ENCODE data around the gene CYP1A1.

Gene CYP1A1, protein sequence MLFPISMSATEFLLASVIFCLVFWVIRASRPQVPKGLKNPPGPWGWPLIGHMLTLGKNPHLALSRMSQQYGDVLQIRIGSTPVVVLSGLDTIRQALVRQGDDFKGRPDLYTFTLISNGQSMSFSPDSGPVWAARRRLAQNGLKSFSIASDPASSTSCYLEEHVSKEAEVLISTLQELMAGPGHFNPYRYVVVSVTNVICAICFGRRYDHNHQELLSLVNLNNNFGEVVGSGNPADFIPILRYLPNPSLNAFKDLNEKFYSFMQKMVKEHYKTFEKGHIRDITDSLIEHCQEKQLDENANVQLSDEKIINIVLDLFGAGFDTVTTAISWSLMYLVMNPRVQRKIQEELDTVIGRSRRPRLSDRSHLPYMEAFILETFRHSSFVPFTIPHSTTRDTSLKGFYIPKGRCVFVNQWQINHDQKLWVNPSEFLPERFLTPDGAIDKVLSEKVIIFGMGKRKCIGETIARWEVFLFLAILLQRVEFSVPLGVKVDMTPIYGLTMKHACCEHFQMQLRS

DNA sequence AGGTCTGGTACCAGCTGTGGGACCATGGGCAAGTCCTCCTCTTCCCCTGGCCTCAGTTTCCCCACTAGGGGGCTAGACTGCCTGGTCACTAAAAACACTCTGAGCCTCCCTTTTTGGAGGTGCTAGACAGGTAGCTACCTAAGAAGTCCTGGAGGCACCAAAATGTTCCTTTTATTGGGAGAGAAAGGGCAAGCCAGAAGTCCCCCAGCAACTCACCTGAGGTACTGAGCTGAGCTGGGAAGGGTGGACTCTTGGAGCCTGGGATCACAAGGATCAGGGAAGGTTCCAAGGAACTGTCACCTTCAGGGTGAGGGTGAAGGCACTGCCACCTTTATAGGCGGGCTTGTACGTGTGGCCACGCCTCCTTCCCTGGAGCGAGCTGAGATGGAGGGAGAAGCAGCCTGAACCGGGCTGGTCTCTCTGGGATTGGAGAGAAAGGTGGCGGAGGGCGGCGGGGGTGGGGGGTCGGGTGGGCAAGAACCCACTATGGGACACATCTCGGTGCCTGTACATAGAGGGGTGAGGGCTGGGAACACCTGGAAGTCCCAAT is at the start of gene CYP1A1:
Gene CYP1A1 (minus strand): TSS at position 304 of the 550 bp plus-strand sequence. CDS start 2,431 bp downstream, outside the sequence.
- DNase-seq (ENCODE audit: low read depth): no peak

DNA sequence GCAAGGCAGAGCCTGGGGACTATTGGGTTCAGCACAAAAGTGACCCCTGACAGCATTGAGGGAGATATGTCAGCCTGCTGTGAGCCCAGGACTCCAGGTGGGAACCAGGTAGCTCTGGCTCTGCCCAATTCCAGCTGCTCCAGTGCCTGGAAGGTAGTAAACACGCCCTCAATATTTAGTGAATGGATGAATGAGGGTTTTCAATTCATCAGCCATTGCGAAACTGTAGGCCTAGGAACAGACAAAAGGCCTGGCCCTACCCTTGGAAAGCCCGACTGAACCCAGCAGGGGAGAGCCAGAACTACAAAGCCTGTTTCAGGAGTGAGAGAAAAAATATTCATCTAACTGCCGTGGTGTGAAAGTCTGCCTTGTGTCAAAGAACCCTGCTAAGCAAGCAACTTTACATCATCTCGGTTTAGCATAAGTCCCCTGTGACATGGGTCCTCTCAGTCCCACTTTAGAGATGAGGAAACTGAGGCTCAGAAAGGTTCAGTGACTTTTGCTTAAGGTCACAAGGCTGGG is 48.5 kb upstream of the CYP1A1 start:
- no peak for DNase-seq (ENCODE audit: low read depth)

DNA sequence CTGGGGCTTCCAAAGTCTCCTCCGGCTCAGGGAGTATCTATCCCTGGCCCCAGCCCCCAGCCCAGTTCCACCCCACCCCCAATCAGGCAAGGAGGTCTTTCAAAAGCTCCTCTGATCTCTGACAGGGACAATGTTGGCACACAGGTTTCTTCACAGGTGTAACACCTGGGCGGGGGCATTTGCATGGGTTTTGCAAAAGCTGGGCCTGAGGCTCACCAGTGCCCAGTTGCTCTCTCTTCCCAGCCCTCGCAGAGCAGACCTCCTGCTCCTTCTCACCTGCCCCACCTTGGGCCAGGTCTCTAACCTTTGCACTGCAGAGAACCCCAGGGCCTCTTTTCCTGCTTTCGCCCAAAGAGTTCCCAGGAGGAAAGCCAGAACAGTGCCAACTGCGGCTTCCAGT is 48.0 kb upstream of the CYP1A1 start:
- DNase-seq (ENCODE audit: low read depth): no peak

DNA sequence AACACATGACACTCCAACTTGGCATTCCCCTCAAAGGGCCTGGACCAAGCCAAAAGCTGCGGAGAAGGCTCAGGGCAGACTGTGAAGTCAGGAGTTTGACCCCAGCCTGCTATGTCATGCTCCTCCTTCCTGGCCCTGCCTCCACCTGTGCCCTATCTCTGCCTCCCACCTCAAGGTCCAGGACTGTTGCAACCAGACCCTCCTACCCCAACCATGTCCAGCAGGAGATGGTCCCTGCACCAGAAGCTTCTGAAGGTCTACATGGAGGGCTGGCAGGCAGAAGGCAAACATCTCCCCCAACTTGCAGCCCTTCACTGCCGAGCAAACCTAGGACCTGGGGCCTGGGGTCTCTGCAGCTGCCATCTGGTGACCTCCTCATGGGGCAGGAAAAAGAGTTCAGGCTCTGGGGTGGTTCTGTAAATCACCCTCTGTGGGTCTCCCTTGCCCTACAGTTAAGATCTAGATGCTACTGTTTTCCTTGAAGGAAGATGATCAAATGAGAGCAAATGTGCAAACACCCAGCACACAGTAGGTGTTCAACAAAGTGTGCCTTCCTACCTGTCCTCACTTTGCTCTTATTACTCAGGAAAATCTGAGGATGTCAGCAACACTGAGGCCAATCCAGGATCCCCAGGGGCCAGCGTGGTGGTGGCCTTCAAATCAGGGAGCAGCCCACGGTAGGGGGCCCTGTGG is 45.0 kb upstream of the CYP1A1 start:
- DNase-seq (ENCODE audit: low read depth): no peak

DNA sequence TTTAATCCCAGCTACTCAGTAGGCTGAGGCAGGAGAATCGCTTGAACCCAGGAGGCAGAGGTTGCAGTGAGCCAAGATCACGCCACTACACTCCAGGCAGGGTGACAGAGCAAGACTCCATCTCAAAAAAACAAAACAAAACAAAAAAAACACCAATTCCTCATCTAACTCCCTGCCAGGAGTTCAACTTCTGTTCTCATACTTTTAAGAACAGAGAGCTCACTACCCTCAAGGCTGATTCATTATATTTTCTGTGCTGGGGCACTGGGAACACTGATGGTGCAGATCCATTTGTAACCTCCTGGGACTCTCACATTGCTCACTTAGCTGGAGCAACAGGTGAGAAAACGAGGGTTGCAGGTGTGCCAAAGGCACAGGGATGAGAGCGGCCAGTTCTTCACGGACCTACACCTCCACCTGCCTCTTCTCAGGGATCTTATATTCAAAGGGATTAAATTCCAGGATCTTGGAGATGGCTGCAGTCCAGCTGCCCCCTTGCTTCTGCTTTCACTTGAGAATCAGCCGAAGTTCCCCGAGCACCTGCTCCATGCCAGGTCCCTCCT is 44.2 kb upstream of the CYP1A1 start:
- DNase-seq (ENCODE audit: low read depth): no peak

DNA sequence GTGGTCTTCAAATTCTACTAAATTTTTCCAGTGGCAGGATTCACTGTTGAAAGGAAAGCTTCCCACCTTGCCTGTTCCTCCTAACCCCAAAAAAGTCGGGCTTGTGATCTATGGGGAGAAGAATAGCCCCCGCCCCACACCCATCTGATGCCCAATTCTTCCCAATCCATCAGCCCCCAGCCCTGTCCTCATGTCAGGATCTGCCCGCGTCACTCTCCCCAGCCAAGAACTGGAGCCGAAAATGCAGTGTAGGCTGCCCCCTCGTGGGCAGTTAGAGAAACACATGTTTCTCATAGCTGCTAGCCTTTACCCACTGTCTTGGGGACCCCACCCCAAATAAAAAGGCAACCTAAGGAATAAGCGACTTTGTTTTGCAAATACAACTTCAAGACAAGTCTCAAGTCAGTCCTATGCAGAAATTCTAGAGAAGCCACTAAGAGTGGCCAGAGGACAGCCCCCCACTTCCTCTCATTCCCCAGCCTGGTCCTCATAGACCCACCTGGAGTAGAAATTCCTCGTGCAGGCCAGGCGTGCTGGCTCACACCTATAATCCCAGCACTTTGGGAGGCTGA is 43.5 kb upstream of the CYP1A1 start:
- no peak for DNase-seq (ENCODE audit: low read depth)

DNA sequence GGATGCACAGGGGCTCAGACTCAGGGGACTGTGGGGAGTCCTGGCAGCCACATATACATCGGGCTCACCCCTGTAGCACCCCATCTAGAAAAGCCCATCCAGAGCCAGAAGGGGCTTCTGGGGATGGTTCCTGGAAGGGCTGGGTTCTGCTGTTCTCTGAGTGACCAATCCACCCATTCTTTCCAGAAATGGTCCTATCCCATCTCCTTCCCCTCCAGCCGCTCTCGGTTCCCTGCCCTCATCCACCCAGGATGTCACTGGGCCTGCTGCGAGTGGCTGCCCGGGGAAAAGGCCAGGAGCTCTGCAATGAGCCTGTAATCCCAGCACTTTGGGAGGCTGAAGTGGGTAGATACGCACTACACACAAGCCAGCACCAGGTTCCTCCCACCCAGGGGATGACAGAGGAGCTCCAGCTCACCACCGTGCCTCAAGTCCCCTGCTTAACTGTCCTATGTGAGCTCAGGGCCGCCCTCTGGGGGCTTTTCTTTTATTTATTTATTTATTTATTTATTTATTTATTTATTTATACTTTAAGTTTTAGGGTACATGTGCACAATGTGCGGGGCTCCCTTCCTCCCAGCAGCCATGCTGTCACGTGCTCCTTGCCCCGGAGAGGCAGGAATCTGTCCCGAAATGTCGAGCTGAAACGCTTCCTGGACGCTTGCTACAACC is 42.9 kb upstream of the CYP1A1 start:
- no peak for DNase-seq (ENCODE audit: low read depth)

DNA sequence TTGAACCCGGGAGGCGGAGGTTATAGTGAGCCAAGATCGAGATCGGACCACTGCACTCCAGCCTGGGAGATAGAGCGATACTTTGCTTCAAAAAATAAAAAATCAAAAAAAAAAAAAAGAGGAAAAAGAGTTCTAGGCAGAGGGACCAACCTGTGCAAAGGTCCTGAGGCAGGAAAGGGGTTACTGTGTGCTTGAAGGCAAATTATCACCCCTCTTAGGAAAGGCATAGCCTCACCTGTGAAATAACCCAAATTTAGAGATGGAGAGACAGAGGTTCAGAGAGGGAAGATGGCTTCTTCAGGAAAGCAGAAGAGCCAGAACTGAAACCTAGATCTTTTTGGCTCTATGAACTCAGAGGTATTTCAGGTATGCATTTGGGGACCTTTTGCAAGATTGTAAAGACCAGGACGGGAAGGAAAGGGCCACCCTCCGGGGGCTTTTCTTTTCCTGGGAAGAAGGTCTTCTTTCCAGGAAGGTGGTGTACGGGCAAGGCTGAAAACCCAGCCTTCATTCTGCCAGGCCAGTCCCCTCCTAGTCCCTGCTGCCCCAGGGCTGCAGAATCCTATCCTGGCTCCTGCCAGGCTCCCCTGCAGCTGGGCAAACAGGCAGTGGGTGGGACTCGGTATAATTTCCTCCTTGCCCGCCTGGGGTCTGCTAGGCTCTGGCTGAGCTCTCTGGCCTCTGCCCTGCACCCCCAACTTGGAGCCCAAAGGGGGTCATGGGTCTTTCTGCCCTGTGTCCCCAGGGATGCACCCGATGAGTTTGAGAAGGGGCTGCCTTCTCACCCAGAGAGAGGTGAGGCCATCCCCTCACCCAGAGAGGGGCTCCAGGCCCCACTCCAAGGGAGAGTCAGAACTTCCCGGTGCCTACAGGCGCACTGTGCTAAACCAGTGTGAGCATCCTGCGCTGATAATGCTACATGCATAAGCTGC is 42.1 kb upstream of the CYP1A1 start:
- DNase-seq (ENCODE audit: low read depth): no peak

DNA sequence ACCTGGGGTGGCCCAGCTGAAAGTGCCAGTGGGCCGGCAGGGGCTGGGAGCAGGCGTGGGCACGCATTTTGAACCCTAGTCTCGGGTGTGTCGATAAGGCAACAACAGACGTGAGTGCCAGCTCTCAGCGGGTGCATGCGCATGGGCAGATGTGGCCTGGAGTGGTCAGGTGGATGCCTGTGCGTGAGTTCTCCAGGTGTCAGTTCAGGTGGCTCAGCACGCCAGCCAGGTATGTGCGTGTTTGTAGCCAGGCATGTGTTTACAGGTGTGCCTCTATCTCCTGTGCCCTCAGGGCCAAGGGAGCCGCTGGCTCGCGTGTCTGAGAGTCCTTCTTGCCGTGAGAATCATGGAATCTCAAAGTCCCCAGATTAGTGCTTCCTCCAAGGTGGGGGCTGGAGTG is 38.1 kb upstream of the CYP1A1 start:
- DNase-seq (ENCODE audit: low read depth): no peak

DNA sequence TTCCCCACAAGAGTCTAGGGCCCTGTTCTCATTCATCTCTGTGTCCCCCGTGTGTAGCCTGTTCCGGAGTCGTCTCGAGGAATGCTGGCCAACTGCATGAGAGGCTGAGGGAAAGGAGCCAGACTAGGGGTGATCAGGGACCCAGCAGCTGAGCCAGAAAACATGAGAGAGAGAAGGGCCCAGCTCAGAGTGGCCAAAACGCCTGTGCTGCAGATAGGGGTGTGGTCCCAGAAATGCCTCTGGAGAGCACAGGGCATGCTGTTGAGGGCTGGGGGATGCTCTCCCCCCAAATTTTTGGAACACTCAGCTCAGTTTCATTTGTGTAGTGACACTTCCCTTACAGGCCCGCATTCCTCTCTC is 37.4 kb upstream of the CYP1A1 start:
- no peak for DNase-seq (ENCODE audit: low read depth)

DNA sequence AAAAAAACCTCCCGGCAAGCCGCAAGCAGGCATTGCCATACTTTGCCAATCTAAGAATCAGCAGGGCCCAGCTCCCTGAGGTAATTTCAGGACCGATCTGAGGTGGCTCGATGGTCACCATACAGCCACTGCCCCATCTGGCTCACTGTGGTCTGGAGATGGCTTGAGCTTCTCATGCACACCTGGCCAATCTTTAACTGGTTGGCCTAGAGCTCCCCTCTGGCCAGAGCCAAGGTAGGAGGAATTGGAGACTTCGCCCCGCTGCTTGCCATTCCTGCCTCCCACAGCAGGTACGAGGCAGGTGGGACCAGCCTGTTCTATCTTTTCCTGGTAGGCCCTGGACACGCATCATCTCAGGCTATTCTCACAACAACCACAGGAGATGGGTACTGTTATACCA is 33.4 kb upstream of the CYP1A1 start:
- DNase-seq (ENCODE audit: low read depth): no peak

DNA sequence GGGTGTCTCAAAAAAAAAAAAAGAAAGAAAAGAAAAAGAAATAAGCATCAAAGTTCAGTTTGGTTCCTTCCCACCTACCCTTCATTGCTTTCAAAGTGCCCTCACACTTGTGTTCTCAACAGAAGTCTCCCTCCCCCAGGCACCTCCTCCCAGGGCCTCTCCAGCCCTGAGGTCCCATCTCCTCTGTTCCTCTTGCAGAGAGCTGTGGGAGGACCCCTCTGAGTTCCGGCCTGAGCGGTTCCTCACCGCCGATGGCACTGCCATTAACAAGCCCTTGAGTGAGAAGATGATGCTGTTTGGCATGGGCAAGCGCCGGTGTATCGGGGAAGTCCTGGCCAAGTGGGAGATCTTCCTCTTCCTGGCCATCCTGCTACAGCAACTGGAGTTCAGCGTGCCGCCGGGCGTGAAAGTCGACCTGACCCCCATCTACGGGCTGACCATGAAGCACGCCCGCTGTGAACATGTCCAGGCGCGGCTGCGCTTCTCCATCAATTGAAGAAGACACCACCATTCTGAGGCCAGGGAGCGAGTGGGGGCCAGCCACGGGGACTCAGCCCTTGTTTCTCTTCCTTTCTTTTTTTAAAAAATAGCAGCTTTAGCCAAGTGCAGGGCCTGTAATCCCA is 29.4 kb upstream of the CYP1A1 start:
- no peak for DNase-seq (ENCODE audit: low read depth)

DNA sequence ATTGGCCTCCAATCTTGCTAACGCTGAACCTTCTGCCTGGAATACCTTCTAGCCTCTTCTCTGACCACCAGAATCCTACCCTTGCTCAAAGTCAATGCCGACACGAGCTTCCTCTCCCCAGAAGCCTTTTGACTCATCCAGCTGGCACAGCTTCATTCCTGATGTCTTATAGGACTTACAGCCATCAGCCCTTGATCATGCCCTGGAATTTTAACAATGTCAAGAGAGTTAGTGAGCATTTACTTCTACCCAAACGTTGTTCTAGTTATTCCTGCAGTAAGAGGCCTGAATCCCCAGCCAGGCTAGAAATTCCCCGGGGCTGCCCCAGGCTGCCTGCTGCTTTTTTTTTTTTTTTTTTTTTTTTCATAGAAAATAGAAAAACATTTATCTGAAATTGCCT is 27.2 kb upstream of the CYP1A1 start:
- DNase-seq (ENCODE audit: low read depth): no peak

DNA sequence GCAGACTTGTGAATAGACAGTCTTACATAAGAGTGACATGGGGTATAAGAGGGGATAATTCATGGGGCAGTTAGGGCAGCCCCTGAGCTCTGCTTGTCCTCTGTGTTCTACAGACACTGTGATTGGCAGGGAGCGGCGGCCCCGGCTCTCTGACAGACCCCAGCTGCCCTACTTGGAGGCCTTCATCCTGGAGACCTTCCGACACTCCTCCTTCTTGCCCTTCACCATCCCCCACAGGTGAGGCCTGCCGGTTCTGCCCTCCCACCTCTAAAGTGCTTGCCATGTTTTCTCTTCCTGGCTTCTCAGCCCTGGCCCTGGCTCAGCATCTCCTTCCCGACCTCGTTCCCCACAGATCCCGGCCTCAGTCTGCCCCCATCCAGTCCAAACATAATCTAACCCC is 26.7 kb upstream of the CYP1A1 start:
- DNase-seq (ENCODE audit: low read depth): no peak

DNA sequence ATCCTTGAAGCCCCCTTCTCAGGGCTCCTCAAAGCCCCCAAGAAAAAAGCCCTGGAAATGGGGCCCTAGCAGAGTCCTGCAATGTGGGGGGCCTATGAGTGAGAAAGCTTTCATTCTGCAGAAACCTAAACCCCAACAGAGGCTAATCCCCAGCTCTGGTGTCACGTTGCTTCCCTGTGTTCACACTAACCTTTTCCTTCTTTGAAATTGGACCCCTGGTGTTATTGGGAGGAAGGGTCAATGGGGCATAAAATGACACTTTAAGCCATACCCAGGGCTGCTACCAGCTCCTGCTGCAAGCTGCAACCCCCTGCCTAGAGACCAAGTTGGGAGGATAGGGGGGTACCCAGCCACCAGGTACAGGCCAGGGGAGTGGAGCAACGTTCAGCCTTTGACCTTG is 25.4 kb upstream of the CYP1A1 start:
- DNase-seq (ENCODE audit: low read depth): no peak

DNA sequence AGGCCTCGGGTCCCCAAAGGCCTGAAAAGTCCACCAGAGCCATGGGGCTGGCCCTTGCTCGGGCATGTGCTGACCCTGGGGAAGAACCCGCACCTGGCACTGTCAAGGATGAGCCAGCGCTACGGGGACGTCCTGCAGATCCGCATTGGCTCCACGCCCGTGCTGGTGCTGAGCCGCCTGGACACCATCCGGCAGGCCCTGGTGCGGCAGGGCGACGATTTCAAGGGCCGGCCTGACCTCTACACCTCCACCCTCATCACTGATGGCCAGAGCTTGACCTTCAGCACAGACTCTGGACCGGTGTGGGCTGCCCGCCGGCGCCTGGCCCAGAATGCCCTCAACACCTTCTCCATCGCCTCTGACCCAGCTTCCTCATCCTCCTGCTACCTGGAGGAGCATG is 24.5 kb upstream of the CYP1A1 start:
- DNase-seq (ENCODE audit: low read depth): no peak

DNA sequence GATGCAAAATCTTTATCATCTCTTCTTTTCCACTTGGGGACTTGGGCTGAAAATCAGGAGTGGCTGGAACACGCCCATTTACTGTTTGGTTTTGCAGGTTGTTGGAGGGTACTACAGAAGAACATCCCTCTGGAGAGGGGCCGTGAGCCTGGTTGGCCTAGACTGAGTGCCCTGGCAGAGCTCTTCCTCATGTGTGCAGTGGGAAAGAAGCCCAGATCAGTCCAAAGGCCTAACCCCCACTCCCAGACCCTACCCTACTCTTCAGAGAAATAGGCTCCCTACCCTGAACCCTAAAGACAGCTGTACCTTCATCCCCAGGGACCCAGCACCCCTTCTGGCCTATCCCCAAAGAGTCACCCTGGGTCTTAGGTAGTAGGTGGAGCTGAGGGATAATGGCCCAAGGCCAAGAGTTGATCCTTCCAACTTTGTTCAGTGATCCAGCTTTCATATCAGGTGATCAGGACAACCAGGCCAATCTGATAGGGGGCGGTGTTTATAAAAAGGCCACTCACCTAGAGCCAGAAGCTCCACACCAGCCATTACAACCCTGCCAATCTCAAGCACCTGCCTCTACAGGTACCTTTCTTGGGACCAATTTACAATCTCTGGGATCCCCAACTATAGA is 23.1 kb upstream of the CYP1A1 start, which contains the start of gene CYP1A2:
Gene CYP1A2 (plus strand): TSS at position 524 of the 625 bp plus-strand sequence. CDS start 894 bp downstream, outside the sequence.
- DNase-seq (ENCODE audit: low read depth): no peak

DNA sequence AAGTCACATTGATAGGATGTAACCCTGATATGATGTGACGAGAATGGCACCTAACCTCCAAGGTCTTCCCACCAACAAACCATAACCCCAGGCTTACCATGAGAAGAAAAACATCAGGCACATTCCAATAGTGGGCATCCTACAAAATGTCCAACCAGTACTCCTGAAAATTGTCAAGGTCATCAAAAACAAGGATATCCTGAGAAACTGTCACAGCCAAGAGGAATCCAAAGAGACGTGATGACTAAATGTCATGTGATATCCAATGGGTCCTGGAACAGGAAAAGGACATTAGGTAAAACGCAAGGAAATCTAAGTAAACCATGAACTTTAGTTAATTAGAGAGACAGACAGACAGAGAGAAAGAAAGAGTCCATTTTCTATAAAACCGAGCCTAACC is 21.1 kb upstream of the CYP1A1 start:
- no peak for DNase-seq (ENCODE audit: low read depth)

DNA sequence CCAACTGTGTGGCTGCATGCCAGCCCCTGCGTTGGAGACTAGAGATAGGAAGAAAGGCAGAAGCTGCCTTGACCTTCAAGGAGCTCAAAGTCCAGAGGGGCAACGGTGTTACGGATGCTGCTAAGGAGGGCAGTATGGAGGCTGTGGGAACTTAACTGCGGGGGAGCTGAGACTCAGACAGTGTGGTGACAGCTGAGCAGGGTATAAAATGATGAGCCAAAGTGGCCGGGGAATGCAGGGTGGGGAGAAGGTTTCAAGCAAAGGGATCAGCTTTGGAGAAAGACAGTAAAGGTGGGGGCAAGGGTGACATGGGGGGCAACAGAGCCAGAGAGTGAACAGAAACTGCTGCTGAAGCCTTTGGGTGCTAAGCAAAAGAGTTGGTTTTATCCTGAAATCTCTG is 17.1 kb upstream of the CYP1A1 start:
- DNase-seq (ENCODE audit: low read depth): no peak
